Erythroblast (primary cell): ENCODE measurements around the gene KCTD21.

Experiments
- GATA1 ChIP-seq: IDR thresholded peaks from 2 replicates; pipeline ENCODE4 v1.6.1; 2011; ENCODE audit warnings: low read depth, mild to moderate bottlenecking, control low read depth, low read length, moderate library complexity
- POLR2A ChIP-seq: IDR thresholded peaks from 2 replicates; pipeline ENCODE4 v1.6.1; 2011; ENCODE audit warnings: mild to moderate bottlenecking, low read length

- TF ChIP-seq POLR2A: no peak
- no peak for TF ChIP-seq GATA1
Measured at GRCh38 chr11:78224906-78225420, 36.5 kb upstream of the KCTD21 start.
